AG04450 (cell line): Measurements from ENCODE around the gene DHRS3. TPM values are rescaled to one million over a fixed set of nuclear protein-coding genes. Genes with fewer than 3 reads are reported as not detected.

ENCODE experiments used
- CTCF ChIA-PET: fragments of 300-600, 350-600 bp; formaldehyde crosslinking; extraction: SDS; loops from one replicate; lab custom pipeline; 2022; ENCODE audit warnings: antibody characterized with exemption, inconsistent platforms; lab: Charles Lee
- POLR2A ChIA-PET: fragments of 350-600 bp; formaldehyde crosslinking; extraction: SDS; loops from one replicate; lab custom pipeline; 2021; ENCODE audit warnings: antibody characterized with exemption, inconsistent platforms; lab: Yijun Ruan, JAX
- DNase-seq: peaks from one replicate; pipeline ENCODE4 v3.0.0-alpha.2; 2011; ENCODE audit warnings: low read depth, low spot score
- H3K27ac ChIP-seq: one replicate; pipeline ENCODE4 v1.5.1; 2012; ENCODE audit warnings: low read depth, low read length, control low read depth
- H3K27me3 ChIP-seq: one replicate; pipeline ENCODE4 v1.6.0; 2012; ENCODE audit warnings: low read length; ENCODE audit not compliant: control insufficient read depth, insufficient read depth
- H3K4me3 ChIP-seq: 2 replicates; pipeline ENCODE4 v1.5.1; 2011; ENCODE audit warnings: mild to moderate bottlenecking, low read depth, low read length, control low read depth
- H3K9me3 ChIP-seq: 2 replicates; pipeline ENCODE4 v1.5.1; 2012; ENCODE audit warnings: low read length; ENCODE audit not compliant: control insufficient read depth, insufficient read depth
- polyA plus RNA-seq: library from polyadenylated mRNA; depleted of rRNA; stranded (reverse); fragments of >200 nt; gene quantifications from 2 replicates; pipeline ENCODE4 v1.2.3, GENCODE V29; 2011
- TF ChIP-seq, protein P1 (sequence below): IDR thresholded peaks from 2 replicates; pipeline ENCODE4 v1.5.1; 2011; ENCODE audit warnings: low read depth, low read length, control low read depth, inconsistent platforms

The DHRS3 gene
- polyA plus RNA-seq, 1 experiment, result 42.3 TPM

DNA sequence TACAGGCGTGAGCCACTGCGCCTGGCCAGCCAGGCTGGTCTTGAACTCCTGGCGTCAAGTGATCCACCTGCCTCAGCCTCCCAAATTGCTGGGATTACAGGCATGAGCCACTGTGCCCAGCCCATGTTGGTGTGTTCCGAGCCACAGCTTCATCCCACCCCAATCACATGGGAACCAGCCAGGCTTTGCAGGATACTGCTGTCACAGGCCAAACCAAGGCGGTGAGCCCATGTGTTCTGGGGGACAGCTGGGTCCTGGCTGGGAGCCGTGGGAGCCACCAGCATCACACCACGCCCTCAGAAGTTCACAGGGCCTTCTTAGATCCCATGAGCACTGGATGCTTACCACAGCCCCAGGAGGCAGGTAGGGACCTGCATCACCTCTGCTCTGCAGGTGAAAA lies 56.9 kb downstream of the DHRS3 start:
- TF ChIP-seq, protein P1, sequence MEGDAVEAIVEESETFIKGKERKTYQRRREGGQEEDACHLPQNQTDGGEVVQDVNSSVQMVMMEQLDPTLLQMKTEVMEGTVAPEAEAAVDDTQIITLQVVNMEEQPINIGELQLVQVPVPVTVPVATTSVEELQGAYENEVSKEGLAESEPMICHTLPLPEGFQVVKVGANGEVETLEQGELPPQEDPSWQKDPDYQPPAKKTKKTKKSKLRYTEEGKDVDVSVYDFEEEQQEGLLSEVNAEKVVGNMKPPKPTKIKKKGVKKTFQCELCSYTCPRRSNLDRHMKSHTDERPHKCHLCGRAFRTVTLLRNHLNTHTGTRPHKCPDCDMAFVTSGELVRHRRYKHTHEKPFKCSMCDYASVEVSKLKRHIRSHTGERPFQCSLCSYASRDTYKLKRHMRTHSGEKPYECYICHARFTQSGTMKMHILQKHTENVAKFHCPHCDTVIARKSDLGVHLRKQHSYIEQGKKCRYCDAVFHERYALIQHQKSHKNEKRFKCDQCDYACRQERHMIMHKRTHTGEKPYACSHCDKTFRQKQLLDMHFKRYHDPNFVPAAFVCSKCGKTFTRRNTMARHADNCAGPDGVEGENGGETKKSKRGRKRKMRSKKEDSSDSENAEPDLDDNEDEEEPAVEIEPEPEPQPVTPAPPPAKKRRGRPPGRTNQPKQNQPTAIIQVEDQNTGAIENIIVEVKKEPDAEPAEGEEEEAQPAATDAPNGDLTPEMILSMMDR, result no peak
- no peak overlapping the region for H3K4me3 ChIP-seq
- no peak for DNase-seq
- H3K27me3 ChIP-seq, result peaks cover 4% of the 10 kb centered on the region
- POLR2A ChIA-PET, result no interaction called here
- CTCF ChIA-PET, result no interaction called here
- H3K27ac ChIP-seq, result no peak overlapping the region
- peaks cover 33% of the 10 kb centered on the region for H3K9me3 ChIP-seq

DNA sequence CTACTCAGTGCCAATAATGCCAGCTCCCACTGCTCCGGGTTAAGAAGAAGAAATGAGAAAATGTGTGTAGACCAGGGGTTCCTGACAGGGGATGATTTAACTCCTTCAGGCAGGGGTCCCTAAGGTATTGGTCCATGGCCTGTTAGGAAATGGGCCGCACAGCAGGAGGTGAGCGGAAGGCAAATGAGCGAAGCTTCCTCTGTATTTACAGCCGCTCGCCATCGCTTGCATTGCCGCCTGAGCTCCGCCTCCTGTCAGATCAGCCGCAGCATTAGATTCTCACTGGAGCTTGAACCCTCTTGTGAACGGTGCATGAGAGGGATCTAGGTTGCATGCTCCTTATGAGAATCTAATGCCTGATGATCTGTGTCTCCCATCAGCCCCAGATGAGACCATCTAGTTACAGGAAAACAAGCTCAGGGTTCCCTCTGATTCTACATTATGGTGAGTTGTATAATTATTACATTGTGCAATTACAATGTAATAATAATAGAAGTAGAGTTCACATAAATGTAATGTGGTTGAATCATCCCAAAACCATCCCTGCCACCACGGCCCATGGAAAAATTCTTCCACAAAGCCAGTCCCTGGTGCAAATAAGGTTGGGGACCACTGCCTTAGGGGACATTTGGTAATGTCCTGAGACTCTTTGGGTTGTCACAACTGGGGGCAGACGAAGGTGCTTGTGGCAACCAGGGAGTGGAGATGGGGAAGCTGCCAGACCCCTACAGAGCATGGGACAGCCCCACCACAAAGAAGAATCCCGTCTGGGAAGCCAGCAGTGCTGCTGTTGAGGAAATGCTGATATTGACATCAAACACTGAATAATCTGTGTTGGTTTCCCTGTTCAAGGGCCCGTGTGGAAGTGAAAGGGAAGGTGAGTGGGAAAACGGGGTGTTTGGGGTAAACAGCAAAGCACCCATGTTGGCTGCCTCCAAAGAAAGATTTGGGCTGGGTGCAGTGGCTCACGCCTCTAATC lies 60.8 kb downstream of the DHRS3 start:
- Histone ChIP-seq H3K4me3 (no peak overlapping the region), H3K27ac (peak overlapping the region; percentile 92), H3K9me3 (peaks cover 10% of the 10 kb centered on the region), H3K27me3 (no peaks in the 10 kb centered on the region)
- no peak for DNase-seq
- TF ChIP-seq, protein P1, result no peak
- ChIA-PET POLR2A (interaction anchor here (0.8 to 1.6 kb wide), 9 partner anchors 12 to 103 kb away, joined by 3 to 14 read pairs (median 4); partner anchors contain the start of gene DHRS3), CTCF (interaction anchor here (1.3 kb wide), 1 partner anchor 40 kb away, joined by 3 read pairs; no protein-coding TSS in a partner anchor)

DNA sequence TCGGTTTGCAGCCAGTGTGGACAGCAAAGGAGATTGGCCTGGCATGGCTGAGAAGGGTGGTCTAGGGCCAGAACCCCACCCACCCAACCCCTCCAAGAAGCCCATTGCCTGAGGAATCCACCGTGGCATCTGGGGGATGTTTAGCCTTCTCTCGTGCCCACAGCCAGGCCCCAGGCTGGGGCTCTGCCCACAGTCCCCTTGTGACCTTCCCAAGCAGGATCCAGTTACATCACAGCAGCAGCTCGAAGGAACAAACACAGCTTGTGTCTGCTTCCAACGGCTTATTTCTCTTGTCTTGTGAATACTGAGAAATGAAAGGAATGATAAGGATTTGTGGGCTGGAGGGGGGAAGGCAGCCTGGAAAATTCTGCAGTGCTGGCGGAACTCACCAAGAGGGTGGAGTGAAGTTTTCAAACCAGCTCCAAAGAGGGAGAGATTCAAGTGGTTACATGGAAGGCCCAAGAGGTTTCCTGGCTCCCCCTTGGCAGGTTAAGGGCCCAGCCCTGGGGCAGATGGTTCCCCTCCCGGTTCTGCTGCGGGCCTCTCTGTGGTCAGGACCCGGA lies 61.6 kb downstream of the DHRS3 start:
- peak overlapping the region; percentile 92 for H3K27ac ChIP-seq
- TF ChIP-seq, protein P1, result no peak
- no peak overlapping the region for H3K4me3 ChIP-seq
- ChIA-PET CTCF (interaction anchor here (0.6 to 1.3 kb wide), 3 partner anchors 31 to 229 kb away, joined by 3 to 4 read pairs (median 3); no protein-coding TSS in a partner anchor), POLR2A (interaction anchor here (0.8 to 1.6 kb wide), 9 partner anchors 12 to 102 kb away, joined by 3 to 14 read pairs (median 4); partner anchors contain the start of gene DHRS3)
- H3K9me3 ChIP-seq, result peaks cover 3% of the 10 kb centered on the region
- DNase-seq, result peak; percentile 85
- H3K27me3 ChIP-seq, result no peaks in the 10 kb centered on the region

DNA sequence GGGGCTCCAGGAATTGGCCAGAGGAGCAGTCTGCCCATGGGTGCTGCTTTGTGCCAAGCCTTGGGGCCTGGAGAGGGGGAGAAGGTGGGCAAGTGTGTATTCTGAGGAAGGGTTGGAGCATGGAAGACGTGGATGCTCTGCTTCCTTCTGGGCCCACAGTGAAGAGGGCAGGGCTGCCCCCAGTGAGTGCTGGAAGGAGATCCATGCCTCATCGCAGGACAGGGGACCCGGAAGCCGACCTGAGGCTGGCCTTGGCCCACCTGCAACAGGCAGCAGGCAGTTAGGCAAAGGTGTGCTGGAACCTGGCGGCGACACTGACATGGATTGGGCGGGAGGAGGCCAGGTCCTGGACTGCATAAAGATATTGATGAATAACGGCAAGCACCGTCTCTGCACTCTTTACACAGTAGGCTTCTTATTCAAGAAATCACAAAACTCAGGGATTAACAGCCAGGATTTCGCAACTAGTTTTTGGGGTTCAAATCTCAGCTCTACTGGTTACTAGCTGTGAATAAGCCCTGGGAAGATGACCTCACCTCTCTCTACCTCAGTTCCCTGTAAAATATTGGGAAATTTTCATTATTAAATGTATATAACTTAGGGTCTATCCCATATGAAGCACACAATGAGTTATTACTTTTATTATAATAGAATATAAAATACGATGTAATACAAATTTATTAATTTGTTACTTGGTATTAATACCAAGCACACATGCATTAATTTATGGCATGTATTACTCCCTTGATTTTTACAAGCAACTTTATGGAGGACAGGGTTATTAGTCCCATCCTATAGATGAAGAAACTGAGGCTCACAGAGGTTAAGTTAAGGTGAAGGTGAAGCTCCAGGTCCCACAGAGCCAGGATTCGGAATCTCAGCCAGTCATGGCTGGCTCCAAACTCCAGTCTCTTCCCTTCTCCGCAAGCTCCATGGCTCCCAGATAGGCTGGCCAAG lies 62.3 kb downstream of the DHRS3 start:
- POLR2A ChIA-PET, result interaction anchor here (0.8 to 1.6 kb wide), 7 partner anchors 14 to 101 kb away, joined by 3 to 14 read pairs (median 4); no protein-coding TSS in a partner anchor
- H3K9me3 ChIP-seq, result peaks cover 3% of the 10 kb centered on the region
- H3K27me3 ChIP-seq, result no peaks in the 10 kb centered on the region
- H3K4me3 ChIP-seq, result no peak overlapping the region
- H3K27ac ChIP-seq, result peak overlapping the region; percentile 92
- no peak for DNase-seq
- TF ChIP-seq, protein P1, result no peak
- CTCF ChIA-PET, result interaction anchor here (0.6 kb wide), 2 partner anchors 30 to 228 kb away, joined by 3 to 4 read pairs; no protein-coding TSS in a partner anchor
